Keratinocyte (primary cell): ENCODE results near the gene RNH1.

ENCODE experiments used
- EZH2 ChIP-seq: IDR thresholded peaks from one replicate; pipeline ENCODE4 v1.6.1; 2012; ENCODE audit warnings: inconsistent platforms, mild to moderate bottlenecking, low read length, moderate library complexity
- TF ChIP-seq, protein P1 (sequence below), 3 experiments: IDR thresholded peaks in 1 of 3; conservative IDR thresholded peaks in 1 of 3; optimal IDR thresholded peaks in 1 of 3; 2 replicates in 2 of 3; 3 replicates in 1 of 3; pipeline versions ENCODE3 to v1.5.1; 2011; ENCODE audit warnings: low read length in 3 of 3, mild to moderate bottlenecking in 3 of 3, moderate library complexity in 2 of 3, control low read depth in 1 of 3, inconsistent platforms in 1 of 3; ENCODE audit not compliant: insufficient read depth in 2 of 3; ENCODE audit errors: extremely low read depth in 1 of 3

DNA sequence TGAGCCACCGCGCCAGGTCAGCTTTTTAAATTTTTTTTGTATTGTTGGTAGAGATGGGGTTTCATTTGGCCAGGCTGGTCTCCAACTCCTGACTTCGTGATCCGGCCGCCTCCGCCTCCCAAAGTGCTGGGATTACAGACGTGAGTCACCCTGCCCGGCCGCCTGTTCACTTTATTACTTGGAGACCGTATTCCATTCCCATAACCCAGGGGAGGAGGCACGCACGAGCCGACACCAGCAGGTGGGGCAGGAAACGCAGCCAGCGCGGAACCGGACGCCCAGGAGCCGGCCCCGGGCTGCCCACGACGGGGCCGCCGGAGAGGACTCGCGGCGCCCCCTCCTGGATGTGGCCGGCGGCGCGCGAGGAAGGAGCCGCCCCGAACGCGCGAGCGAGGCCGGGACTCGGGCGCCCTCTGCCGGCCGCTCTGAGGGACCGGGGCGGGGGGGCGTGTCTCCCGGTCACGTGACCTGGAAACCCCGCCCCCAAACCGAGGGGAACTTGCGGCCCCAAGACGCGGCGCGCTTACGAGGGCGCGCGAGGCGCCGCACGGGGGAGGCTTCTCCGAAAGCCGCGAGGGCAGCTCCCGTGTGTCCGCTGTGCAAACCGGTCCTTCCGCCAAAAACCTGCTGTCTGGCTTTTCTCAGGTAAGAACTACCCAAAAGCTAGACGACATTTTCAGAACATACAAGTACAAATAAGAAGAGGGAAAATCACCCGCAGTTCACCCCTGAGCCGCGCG is 11.6 kb upstream of the RNH1 start:
- TF ChIP-seq, protein P1, sequence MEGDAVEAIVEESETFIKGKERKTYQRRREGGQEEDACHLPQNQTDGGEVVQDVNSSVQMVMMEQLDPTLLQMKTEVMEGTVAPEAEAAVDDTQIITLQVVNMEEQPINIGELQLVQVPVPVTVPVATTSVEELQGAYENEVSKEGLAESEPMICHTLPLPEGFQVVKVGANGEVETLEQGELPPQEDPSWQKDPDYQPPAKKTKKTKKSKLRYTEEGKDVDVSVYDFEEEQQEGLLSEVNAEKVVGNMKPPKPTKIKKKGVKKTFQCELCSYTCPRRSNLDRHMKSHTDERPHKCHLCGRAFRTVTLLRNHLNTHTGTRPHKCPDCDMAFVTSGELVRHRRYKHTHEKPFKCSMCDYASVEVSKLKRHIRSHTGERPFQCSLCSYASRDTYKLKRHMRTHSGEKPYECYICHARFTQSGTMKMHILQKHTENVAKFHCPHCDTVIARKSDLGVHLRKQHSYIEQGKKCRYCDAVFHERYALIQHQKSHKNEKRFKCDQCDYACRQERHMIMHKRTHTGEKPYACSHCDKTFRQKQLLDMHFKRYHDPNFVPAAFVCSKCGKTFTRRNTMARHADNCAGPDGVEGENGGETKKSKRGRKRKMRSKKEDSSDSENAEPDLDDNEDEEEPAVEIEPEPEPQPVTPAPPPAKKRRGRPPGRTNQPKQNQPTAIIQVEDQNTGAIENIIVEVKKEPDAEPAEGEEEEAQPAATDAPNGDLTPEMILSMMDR (optimal IDR thresholded peaks at IDR 0.05 in 1 of 3, IDR thresholded peaks at IDR 0.05 in 1 of 3, conservative IDR thresholded peaks at IDR 0.05 in 1 of 3; ENCODE audit: extremely low read depth in 1 of 3, insufficient read depth in 2 of 3, low read length in 3 of 3), result peak; percentile 73 to 84 (median 82)
- no peak for TF ChIP-seq EZH2
